A549 (cell line): Measurements from ENCODE around the gene ARL1. TPM values are rescaled to one million over a fixed set of nuclear protein-coding genes. Genes with fewer than 3 reads are reported as not detected.

ENCODE experiments used
- ATAC-seq, 2 experiments: fragments of 200-7000 bp in 1 of 2; fragments of >200 bp in 1 of 2; cut with Nextera tagmentation in 1 of 2; cut with Tn5 transposase in 1 of 2; 3 replicates each; pipeline versions ENCODE4 v1.8.0 to v1.9.1; 2018 to 2020; ENCODE audit warnings: mild to moderate bottlenecking in 1 of 2, moderate library complexity in 1 of 2
- CTCF ChIA-PET: fragments of 300-600 bp; sonication (Branson Sonifier 250); formaldehyde crosslinking; extraction: SDS; loops from one replicate; lab custom pipeline; 2021; ENCODE audit warnings: antibody characterized with exemption, inconsistent platforms; lab: Yijun Ruan, JAX
- POLR2A ChIA-PET: fragments of 350-600 bp; formaldehyde crosslinking; extraction: SDS; loops from one replicate; lab custom pipeline; 2021; ENCODE audit warnings: antibody characterized with exemption, inconsistent platforms; lab: Yijun Ruan, JAX
- DNase-seq, 2 experiments: peaks; one replicate each; pipeline versions ENCODE4 v3.0.0 to v3.0.0-alpha.2; 2011 to 2016; ENCODE audit warnings: low read depth in 1 of 2, low spot score in 1 of 2
- FAIRE-seq: peaks from 2 replicates; lab custom pipeline; 2011; peaks lifted over from hg19 to GRCh38; lab: Jason Lieb, UNC
- H3K27ac ChIP-seq, 2 experiments: fragments of >200 bp; sonication (Bioruptor Twin); formaldehyde crosslinking; 3 replicates each; pipeline ENCODE4 v1.5.1; 2016 to 2017
- H3K4me1 ChIP-seq: fragments of >200 bp; sonication (Bioruptor Twin); formaldehyde crosslinking; 3 replicates; pipeline ENCODE4 v1.6.1; 2016
- H3K4me2 ChIP-seq: fragments of >200 bp; sonication (Bioruptor Twin); formaldehyde crosslinking; 3 replicates; pipeline ENCODE4 v1.6.1; 2016
- H3K4me3 ChIP-seq: fragments of >200 bp; sonication (Bioruptor Twin); formaldehyde crosslinking; 3 replicates; pipeline ENCODE4 v1.5.1; 2016
- H3K9me3 ChIP-seq: fragments of >200 bp; sonication (Bioruptor Twin); formaldehyde crosslinking; 3 replicates; pipeline ENCODE4 v1.6.1; 2016
- BHLHE40 ChIP-seq: IDR thresholded peaks from 2 replicates; pipeline ENCODE4 v1.6.1; 2012; ENCODE audit warnings: low read depth, low read length, inconsistent platforms
- CEBPB ChIP-seq, 2 experiments: fragments of >200 bp in 1 of 2; sonication (Bioruptor Twin) in 1 of 2; formaldehyde crosslinking in 1 of 2; IDR thresholded peaks; 2 replicates each; pipeline ENCODE4 v1.6.1; 2012 to 2016
- CHD2 ChIP-seq: fragments of 150-350 bp; IDR thresholded peaks from 2 replicates; pipeline ENCODE4 v1.6.1; 2014; ENCODE audit warnings: low read length; ENCODE audit not compliant: partially characterized antibody
- EHMT2 ChIP-seq: fragments of 200-600 bp; sonication (generic); IDR thresholded peaks from 2 replicates; pipeline ENCODE4 v1.6.1; 2016; ENCODE audit warnings: antibody characterized with exemption, low read depth, mild to moderate bottlenecking, moderate library complexity
- EP300 ChIP-seq, 2 experiments: fragments of >200 bp; sonication (Bioruptor Twin); formaldehyde crosslinking; IDR thresholded peaks; 2 replicates in 1 of 2; 3 replicates in 1 of 2; pipeline ENCODE4 v1.6.1; 2016 to 2017
- HEYL ChIP-seq: fragments of 250-450 bp; sonication (Bioruptor Pico); IDR thresholded peaks from 2 replicates; pipeline ENCODE4 v1.8.0; 2021; ENCODE audit warnings: mild to moderate bottlenecking, moderate library complexity
- JUN ChIP-seq, 2 experiments: fragments of >200 bp; sonication (Bioruptor Twin); formaldehyde crosslinking; IDR thresholded peaks; 2 replicates in 1 of 2; 3 replicates in 1 of 2; pipeline ENCODE4 v1.6.1; 2016 to 2017
- JUNB ChIP-seq: fragments of >200 bp; sonication (Bioruptor Twin); formaldehyde crosslinking; IDR thresholded peaks from 2 replicates; pipeline ENCODE4 v1.6.1; 2016
- MAFK ChIP-seq: fragments of 450-650 bp; IDR thresholded peaks from 2 replicates; pipeline ENCODE4 v1.6.1; 2014; ENCODE audit not compliant: partially characterized antibody
- MAZ ChIP-seq: fragments of 150-350 bp; IDR thresholded peaks from 2 replicates; pipeline ENCODE4 v1.6.1; 2014; ENCODE audit warnings: antibody characterized with exemption, low read depth, low read length, borderline replicate concordance
- NPAS2 ChIP-seq: fragments of 250-450 bp; sonication (Bioruptor Pico); IDR thresholded peaks from 2 replicates; pipeline ENCODE4 v1.8.0; 2022; ENCODE audit warnings: mild to moderate bottlenecking, moderate library complexity, borderline replicate concordance
- RAD21 ChIP-seq, 2 experiments: fragments of >200 bp in 1 of 2; sonication (Bioruptor Twin) in 1 of 2; formaldehyde crosslinking in 1 of 2; IDR thresholded peaks in 1 of 2; conservative IDR thresholded peaks in 1 of 2; 2 replicates in 1 of 2; 3 replicates in 1 of 2; pipeline ENCODE4 v1.6.1; 2012 to 2018; ENCODE audit warnings: inconsistent platforms in 1 of 2
- RARB ChIP-seq: fragments of 250-450 bp; sonication (Bioruptor Pico); IDR thresholded peaks from 2 replicates; pipeline ENCODE4 v1.8.0; 2021; ENCODE audit warnings: mild to moderate bottlenecking, moderate library complexity
- RFX5 ChIP-seq: fragments of 450-650 bp; IDR thresholded peaks from 2 replicates; pipeline ENCODE4 v1.7.1; 2014; ENCODE audit warnings: antibody characterized with exemption, mild to moderate bottlenecking, moderate library complexity
- TFCP2L1 ChIP-seq: fragments of 250-450 bp; sonication (Bioruptor Pico); IDR thresholded peaks from 2 replicates; pipeline ENCODE4 v1.5.0; 2021; ENCODE audit warnings: mild to moderate bottlenecking
- TP53 ChIP-seq: fragments of 250-450 bp; sonication (Bioruptor Pico); IDR thresholded peaks from 2 replicates; pipeline ENCODE4 v1.5.0; 2021; ENCODE audit warnings: mild to moderate bottlenecking, moderate library complexity
- ZFP36 ChIP-seq: fragments of 450-650 bp; IDR thresholded peaks from 2 replicates; pipeline ENCODE4 v1.6.1; 2014; ENCODE audit warnings: borderline replicate concordance; ENCODE audit not compliant: partially characterized antibody
- WGBS: methylation state at CpG from one replicate; pipeline ENCODE4 v1.1.6; 2017; ENCODE audit errors: missing lambda C conversion rate; 5-methylcytosine and 5-hydroxymethylcytosine counted together
- polyA plus RNA-seq, 4 experiments: library from polyadenylated mRNA; depleted of rRNA in 3 of 4; stranded (reverse); fragments of >200 nt; fragmentation: RNase III in 1 of 4; extraction: RNeasy Plus Mini Kit Qiagen cat#74134 plus additional on column Dnase treatment in 1 of 4; gene quantifications; 2 replicates in 3 of 4; 3 replicates in 1 of 4; pipeline ENCODE4 v1.2.3, GENCODE V29; 2011 to 2017
- TF ChIP-seq, protein P1 (sequence below): fragments of >200 bp; sonication (Bioruptor Twin); formaldehyde crosslinking; IDR thresholded peaks from 3 replicates; pipeline ENCODE4 v1.6.1; 2016
- TF ChIP-seq, protein P2 (sequence below): fragments of >200 bp; sonication (Bioruptor Twin); formaldehyde crosslinking; IDR thresholded peaks from 3 replicates; pipeline ENCODE4 v1.5.1; 2016
- TF ChIP-seq, protein P3 (sequence below): fragments of 450-650 bp; IDR thresholded peaks from 2 replicates; pipeline ENCODE4 v1.6.1; 2014; ENCODE audit warnings: antibody characterized with exemption
- TF ChIP-seq, protein P4 (sequence below): IDR thresholded peaks from 2 replicates; pipeline ENCODE4 v1.6.1; 2012
- TF ChIP-seq, protein P5 (sequence below): IDR thresholded peaks from 2 replicates; pipeline ENCODE4 v1.6.1; 2012; ENCODE audit warnings: low read depth, borderline replicate concordance

Gene ARL1
- polyA plus RNA-seq, 2 of the 4 experiments (the other 2 are of a cell fraction): 70.3 to 141 TPM

DNA sequence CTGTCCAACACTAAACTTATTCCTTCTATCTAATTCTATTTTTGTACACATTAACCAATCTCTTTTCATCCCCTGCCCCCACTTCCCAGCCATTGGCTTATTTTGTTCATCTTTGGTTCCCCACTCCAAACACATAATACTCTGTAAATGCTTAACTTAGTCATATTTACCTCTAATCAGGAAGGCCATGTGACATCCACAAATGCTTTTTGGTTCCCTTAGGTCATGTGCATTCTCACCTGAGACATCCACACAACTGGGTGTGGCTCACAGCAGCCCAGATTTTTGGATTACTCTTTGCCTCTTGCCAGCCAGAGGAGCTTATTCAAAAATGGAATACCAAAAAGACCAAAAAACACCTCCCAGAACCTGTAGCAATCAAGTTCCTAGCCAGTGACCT, 28.4 kb downstream of the ARL1 start:
- H3K4me2 ChIP-seq: no peak overlapping the region
- DNase-seq: no peak
- no peaks in the 10 kb centered on the region for H3K4me1 ChIP-seq
- TF ChIP-seq JUNB (no peak), MAZ (no peak), RARB (CRISPR knock-in tag) (no peak), CHD2 (no peak), JUN (IDR thresholded peaks at IDR 0.05) (no peak), CEBPB (IDR thresholded peaks at IDR 0.05) (no peak), ZFP36 (no peak), BHLHE40 (no peak), HEYL (no peak), NPAS2 (no peak), EHMT2 (no peak), EP300 (IDR thresholded peaks at IDR 0.05) (no peak), RFX5 (no peak)
- TF ChIP-seq, protein P1, sequence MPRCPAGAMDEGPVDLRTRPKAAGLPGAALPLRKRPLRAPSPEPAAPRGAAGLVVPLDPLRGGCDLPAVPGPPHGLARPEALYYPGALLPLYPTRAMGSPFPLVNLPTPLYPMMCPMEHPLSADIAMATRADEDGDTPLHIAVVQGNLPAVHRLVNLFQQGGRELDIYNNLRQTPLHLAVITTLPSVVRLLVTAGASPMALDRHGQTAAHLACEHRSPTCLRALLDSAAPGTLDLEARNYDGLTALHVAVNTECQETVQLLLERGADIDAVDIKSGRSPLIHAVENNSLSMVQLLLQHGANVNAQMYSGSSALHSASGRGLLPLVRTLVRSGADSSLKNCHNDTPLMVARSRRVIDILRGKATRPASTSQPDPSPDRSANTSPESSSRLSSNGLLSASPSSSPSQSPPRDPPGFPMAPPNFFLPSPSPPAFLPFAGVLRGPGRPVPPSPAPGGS: no peak
- TF ChIP-seq, protein P2, sequence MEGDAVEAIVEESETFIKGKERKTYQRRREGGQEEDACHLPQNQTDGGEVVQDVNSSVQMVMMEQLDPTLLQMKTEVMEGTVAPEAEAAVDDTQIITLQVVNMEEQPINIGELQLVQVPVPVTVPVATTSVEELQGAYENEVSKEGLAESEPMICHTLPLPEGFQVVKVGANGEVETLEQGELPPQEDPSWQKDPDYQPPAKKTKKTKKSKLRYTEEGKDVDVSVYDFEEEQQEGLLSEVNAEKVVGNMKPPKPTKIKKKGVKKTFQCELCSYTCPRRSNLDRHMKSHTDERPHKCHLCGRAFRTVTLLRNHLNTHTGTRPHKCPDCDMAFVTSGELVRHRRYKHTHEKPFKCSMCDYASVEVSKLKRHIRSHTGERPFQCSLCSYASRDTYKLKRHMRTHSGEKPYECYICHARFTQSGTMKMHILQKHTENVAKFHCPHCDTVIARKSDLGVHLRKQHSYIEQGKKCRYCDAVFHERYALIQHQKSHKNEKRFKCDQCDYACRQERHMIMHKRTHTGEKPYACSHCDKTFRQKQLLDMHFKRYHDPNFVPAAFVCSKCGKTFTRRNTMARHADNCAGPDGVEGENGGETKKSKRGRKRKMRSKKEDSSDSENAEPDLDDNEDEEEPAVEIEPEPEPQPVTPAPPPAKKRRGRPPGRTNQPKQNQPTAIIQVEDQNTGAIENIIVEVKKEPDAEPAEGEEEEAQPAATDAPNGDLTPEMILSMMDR: no peak
- TF ChIP-seq, protein P3, sequence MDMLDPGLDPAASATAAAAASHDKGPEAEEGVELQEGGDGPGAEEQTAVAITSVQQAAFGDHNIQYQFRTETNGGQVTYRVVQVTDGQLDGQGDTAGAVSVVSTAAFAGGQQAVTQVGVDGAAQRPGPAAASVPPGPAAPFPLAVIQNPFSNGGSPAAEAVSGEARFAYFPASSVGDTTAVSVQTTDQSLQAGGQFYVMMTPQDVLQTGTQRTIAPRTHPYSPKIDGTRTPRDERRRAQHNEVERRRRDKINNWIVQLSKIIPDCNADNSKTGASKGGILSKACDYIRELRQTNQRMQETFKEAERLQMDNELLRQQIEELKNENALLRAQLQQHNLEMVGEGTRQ: no peak
- TF ChIP-seq, protein P4, sequence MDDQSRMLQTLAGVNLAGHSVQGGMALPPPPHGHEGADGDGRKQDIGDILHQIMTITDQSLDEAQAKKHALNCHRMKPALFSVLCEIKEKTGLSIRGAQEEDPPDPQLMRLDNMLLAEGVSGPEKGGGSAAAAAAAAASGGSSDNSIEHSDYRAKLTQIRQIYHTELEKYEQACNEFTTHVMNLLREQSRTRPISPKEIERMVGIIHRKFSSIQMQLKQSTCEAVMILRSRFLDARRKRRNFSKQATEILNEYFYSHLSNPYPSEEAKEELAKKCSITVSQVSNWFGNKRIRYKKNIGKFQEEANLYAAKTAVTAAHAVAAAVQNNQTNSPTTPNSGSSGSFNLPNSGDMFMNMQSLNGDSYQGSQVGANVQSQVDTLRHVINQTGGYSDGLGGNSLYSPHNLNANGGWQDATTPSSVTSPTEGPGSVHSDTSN: no peak
- TF ChIP-seq, all 56 proteins: peak for 0
- FAIRE-seq (no peak), ATAC-seq (no peak)
- ChIA-PET POLR2A (no interaction called here), CTCF (interaction anchor here (1.0 kb wide), 1 partner anchor 36 kb away, joined by 3 read pairs; no protein-coding TSS in a partner anchor)
- no peaks in the 10 kb centered on the region for H3K9me3 ChIP-seq
- H3K27ac ChIP-seq: no peak overlapping the region
- H3K4me3 ChIP-seq: no peak overlapping the region

DNA sequence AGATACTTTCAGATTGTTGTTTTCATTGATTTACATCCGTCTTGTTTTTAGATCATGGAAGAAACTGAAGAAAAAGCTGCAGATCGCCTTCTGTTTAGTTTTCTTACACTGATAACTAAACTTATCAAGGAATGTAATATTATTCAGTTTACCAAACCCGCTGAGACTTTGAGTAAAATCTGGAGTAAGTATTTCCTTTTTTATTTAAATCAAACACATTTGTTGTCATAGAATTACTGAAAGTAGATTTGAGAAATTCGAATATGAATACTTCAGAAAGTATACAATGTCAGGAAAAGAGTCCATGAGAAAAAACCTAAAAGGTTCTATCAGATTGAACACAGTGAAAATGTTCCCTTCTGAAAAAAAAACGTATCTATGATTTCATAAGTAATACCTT, 32.0 kb downstream of the ARL1 start:
- TF ChIP-seq TP53 (no peak), RAD21 (conservative IDR thresholded peaks at IDR 0.05 in 1 of 2, IDR thresholded peaks at IDR 0.05 in 1 of 2) (no peak), MAFK (no peak), TFCP2L1 (CRISPR knock-in tag) (no peak)
- TF ChIP-seq, protein P5, sequence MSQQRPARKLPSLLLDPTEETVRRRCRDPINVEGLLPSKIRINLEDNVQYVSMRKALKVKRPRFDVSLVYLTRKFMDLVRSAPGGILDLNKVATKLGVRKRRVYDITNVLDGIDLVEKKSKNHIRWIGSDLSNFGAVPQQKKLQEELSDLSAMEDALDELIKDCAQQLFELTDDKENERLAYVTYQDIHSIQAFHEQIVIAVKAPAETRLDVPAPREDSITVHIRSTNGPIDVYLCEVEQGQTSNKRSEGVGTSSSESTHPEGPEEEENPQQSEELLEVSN: no peak
- Histone ChIP-seq H3K9me3 (no peaks in the 10 kb centered on the region), H3K4me3 (no peak overlapping the region), H3K27ac (no peak overlapping the region), H3K4me2 (no peak overlapping the region), H3K4me1 (no peaks in the 10 kb centered on the region)
- 80% methylated on average over 5 of the region's 5 CpGs for WGBS
- ChIA-PET CTCF (no interaction called here), POLR2A (no interaction called here)
- no peak for DNase-seq
- no peak for FAIRE-seq
- ATAC-seq: no peak
